KMS-11 (cell line): ENCODE data around the gene CBLB.

ENCODE experiments used
- H2AFZ ChIP-seq: fragments of 200-600 bp; sonication (generic); 2 replicates; pipeline ENCODE4 v1.6.1; 2016; ENCODE audit warnings: antibody characterized with exemption, mixed run types, low read depth
- H3K27ac ChIP-seq: fragments of 200-600 bp; sonication (generic); 2 replicates; pipeline ENCODE4 v1.6.1; 2016; ENCODE audit warnings: mild to moderate bottlenecking, mixed run types
- H3K27me3 ChIP-seq: fragments of 200-600 bp; sonication (generic); 2 replicates; pipeline ENCODE4 v1.6.1; 2017; ENCODE audit warnings: mild to moderate bottlenecking, low read depth, mixed run types, moderate library complexity; ENCODE audit not compliant: insufficient read depth
- H3K36me3 ChIP-seq: fragments of 200-600 bp; sonication (generic); 2 replicates; pipeline ENCODE4 v1.6.1; 2017; ENCODE audit warnings: mild to moderate bottlenecking, mixed run types; ENCODE audit not compliant: insufficient read depth
- H3K4me1 ChIP-seq: fragments of 200-600 bp; sonication (generic); 2 replicates; pipeline ENCODE4 v1.6.1; 2016; ENCODE audit warnings: mild to moderate bottlenecking, low read depth, mixed run types; ENCODE audit not compliant: poor library complexity, severe bottlenecking
- H3K4me2 ChIP-seq: fragments of 200-600 bp; sonication (generic); 2 replicates; pipeline ENCODE4 v1.7.0; 2016; ENCODE audit warnings: mild to moderate bottlenecking, mixed run types
- H3K4me3 ChIP-seq: fragments of 200-600 bp; sonication (generic); IDR thresholded peaks from 2 replicates; pipeline ENCODE4 v1.6.1; 2017; ENCODE audit warnings: low read depth, low read length, mixed read lengths; ENCODE audit not compliant: insufficient read depth
- H3K79me2 ChIP-seq: fragments of 200-600 bp; sonication (generic); 2 replicates; pipeline ENCODE4 v1.6.1; 2016; ENCODE audit warnings: low read depth, mixed run types; ENCODE audit not compliant: insufficient read depth
- H3K9ac ChIP-seq: fragments of 200-600 bp; sonication (generic); 2 replicates; pipeline ENCODE4 v1.6.1; 2016; ENCODE audit warnings: mild to moderate bottlenecking, mixed run types
- H4K20me1 ChIP-seq: fragments of 200-600 bp; sonication (generic); 2 replicates; pipeline ENCODE4 v1.6.1; 2016; ENCODE audit warnings: mild to moderate bottlenecking, mixed run types; ENCODE audit not compliant: insufficient read depth
- CTCF ChIP-seq: fragments of 200-600 bp; sonication (generic); conservative IDR thresholded peaks from 2 replicates; pipeline ENCODE4 v1.6.1; 2017; ENCODE audit warnings: low read depth, mild to moderate bottlenecking, antibody characterized with exemption, low read length, moderate library complexity, mixed read lengths

Gene CBLB

DNA sequence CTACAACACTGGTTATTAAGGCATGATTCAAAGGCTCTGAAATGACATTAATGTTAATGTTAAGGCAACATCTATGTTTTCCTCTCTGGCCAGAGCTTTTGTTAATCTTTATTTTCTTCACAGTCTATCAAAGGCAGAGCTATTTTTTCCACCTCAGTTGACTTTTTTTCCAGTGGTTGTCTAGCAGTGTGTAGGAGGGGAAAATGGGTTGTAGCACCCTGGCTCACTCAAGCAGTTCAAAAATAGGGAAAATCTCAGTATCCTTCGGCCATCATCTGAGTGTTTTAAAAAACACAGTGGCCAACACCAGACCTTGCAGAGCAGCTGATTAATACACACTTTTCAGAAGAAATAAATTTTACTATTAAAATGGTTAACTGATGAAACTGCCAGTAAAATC lies 21.4 kb downstream of the CBLB start:
- H4K20me1 ChIP-seq: no peaks in the 10 kb centered on the region
- no peak overlapping the region for H2AFZ ChIP-seq
- H3K4me1 ChIP-seq: no peaks in the 10 kb centered on the region
- no peaks in the 10 kb centered on the region for H3K36me3 ChIP-seq
- H3K4me2 ChIP-seq: no peak overlapping the region
- no peaks in the 10 kb centered on the region for H3K27me3 ChIP-seq
- no peak overlapping the region for H3K9ac ChIP-seq
- H3K4me3 ChIP-seq: no peak overlapping the region
- TF ChIP-seq CTCF: no peak
- no peak overlapping the region for H3K27ac ChIP-seq
- H3K79me2 ChIP-seq: no peaks in the 10 kb centered on the region

DNA sequence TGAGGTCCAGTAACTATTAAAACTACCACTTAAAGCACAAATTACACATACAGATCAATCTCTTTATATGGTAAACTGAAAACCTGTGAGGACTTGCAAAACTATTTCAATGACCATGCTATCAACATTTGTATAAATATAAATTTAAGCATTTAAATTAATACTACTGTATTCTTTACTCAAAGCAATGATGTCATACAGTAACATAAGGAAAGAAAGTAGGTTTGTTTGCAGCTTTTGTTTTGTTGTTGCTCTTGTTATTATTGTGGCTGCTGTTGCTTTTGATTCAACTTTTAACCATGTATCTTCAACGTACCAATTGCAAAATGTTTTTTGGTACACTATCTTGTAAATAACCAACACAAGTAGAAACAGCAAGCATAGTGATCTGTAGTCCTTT lies 22.0 kb downstream of the CBLB start:
- no peak for TF ChIP-seq CTCF
- Histone ChIP-seq H3K4me3 (no peak overlapping the region), H3K27ac (no peak overlapping the region), H3K36me3 (no peaks in the 10 kb centered on the region), H3K9ac (no peak overlapping the region), H3K79me2 (no peaks in the 10 kb centered on the region), H3K27me3 (no peaks in the 10 kb centered on the region), H4K20me1 (no peaks in the 10 kb centered on the region), H3K4me1 (no peaks in the 10 kb centered on the region), H2AFZ (no peak overlapping the region), H3K4me2 (no peak overlapping the region)

- H3K4me2 ChIP-seq: no peak overlapping the region
- TF ChIP-seq CTCF: no peak
- H3K79me2 ChIP-seq: no peaks in the 10 kb centered on the region
Measured at GRCh38 chr3:105845488-105845887, 23.3 kb downstream of the CBLB start.

DNA sequence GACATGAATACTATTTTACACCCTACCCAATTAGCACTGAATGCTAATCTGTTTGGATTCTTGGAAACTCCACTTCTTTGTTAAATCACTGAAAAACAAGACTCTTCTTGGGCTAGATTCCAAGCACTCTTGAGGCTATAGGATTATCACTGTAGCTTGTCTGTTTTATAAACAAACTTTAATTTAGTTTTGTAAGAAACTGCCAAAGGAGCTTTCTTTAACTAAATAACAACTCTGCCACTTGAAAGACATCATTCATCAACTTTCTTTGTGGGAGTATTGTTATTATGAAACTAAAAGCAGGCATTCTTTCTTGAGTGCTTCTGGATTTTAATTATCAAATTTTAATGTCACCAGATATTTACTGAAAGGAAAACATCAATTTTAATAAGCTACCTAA lies 24.1 kb downstream of the CBLB start:
- Histone ChIP-seq H3K27ac (no peak overlapping the region), H4K20me1 (no peaks in the 10 kb centered on the region), H3K4me3 (no peak overlapping the region), H3K4me1 (no peaks in the 10 kb centered on the region), H3K79me2 (no peaks in the 10 kb centered on the region), H3K27me3 (no peaks in the 10 kb centered on the region), H3K4me2 (no peak overlapping the region), H2AFZ (no peak overlapping the region), H3K9ac (no peak overlapping the region), H3K36me3 (no peaks in the 10 kb centered on the region)
- no peak for TF ChIP-seq CTCF

More at GRCh38 chr3:105845488-105845887, 23.3 kb downstream of the CBLB start:
- H3K4me3 ChIP-seq: no peak overlapping the region
- H3K9ac ChIP-seq: no peak overlapping the region
- no peak overlapping the region for H3K27ac ChIP-seq
- H3K27me3 ChIP-seq: no peaks in the 10 kb centered on the region
- H3K4me1 ChIP-seq: no peaks in the 10 kb centered on the region
- H4K20me1 ChIP-seq: no peaks in the 10 kb centered on the region
- H2AFZ ChIP-seq: no peak overlapping the region
- H3K36me3 ChIP-seq: no peaks in the 10 kb centered on the region
